ENCODE measurements around the gene GPR17.

GPR17 gene

GRCh38 chr2:127645395-127646291 is at the start of gene GPR17:
Gene GPR17, plus strand, starts transcription at chr2:127646153. Its CDS starts 4,583 bp downstream, at chr2:127650736.
- no peak within 1 kb of the TSS for H3K9ac ChIP-seq (ENCODE audit: low read length)
- no peaks in the 10 kb centered on the region for H3K9me3 ChIP-seq (ENCODE audit: control insufficient read depth, low read depth, low read length)
- H3K27me3 ChIP-seq (ENCODE audit: control insufficient read depth, insufficient read depth, low read length) = no peaks in the 10 kb centered on the region
- H3K36me3 ChIP-seq (ENCODE audit: control insufficient read depth, low read depth, low read length) = no peaks in the 10 kb centered on the region
- no peaks in the 10 kb centered on the region for H3K4me1 ChIP-seq (ENCODE audit: control insufficient read depth, low read depth, low read length)
- H3K4me3 ChIP-seq (ENCODE audit: low read length) = no peak within 1 kb of the TSS
- H3K27ac ChIP-seq (ENCODE audit: low read length) = no peak within 1 kb of the TSS

GRCh38 chr2:127596311-127597045 is 49.5 kb upstream of the GPR17 start:
- H3K27ac ChIP-seq (ENCODE audit: low read length) = no peak overlapping the region
- H3K9ac ChIP-seq (ENCODE audit: low read length) = no peak overlapping the region
- H3K9me3 ChIP-seq (ENCODE audit: control insufficient read depth, low read depth, low read length) = no peaks in the 10 kb centered on the region
- H3K4me3 ChIP-seq (ENCODE audit: low read length) = no peak overlapping the region
- H3K4me1 ChIP-seq (ENCODE audit: control insufficient read depth, low read depth, low read length) = no peaks in the 10 kb centered on the region
- no peaks in the 10 kb centered on the region for H3K27me3 ChIP-seq (ENCODE audit: control insufficient read depth, insufficient read depth, low read length)
- H3K36me3 ChIP-seq (ENCODE audit: control insufficient read depth, low read depth, low read length) = no peaks in the 10 kb centered on the region

GRCh38 chr2:127597046-127597983 is 48.6 kb upstream of the GPR17 start:
- H3K4me3 ChIP-seq (ENCODE audit: low read length) = no peak overlapping the region
- H3K9ac ChIP-seq (ENCODE audit: low read length) = no peak overlapping the region
- no peaks in the 10 kb centered on the region for H3K27me3 ChIP-seq (ENCODE audit: control insufficient read depth, insufficient read depth, low read length)
- H3K27ac ChIP-seq (ENCODE audit: low read length) = no peak overlapping the region
- H3K36me3 ChIP-seq (ENCODE audit: control insufficient read depth, low read depth, low read length) = no peaks in the 10 kb centered on the region
- H3K9me3 ChIP-seq (ENCODE audit: control insufficient read depth, low read depth, low read length) = no peaks in the 10 kb centered on the region
- no peaks in the 10 kb centered on the region for H3K4me1 ChIP-seq (ENCODE audit: control insufficient read depth, low read depth, low read length)

- Histone ChIP-seq H3K27ac (ENCODE audit: low read length) (no peak overlapping the region), H3K9ac (ENCODE audit: low read length) (no peak overlapping the region), H3K9me3 (ENCODE audit: control insufficient read depth, low read depth, low read length) (no peaks in the 10 kb centered on the region), H3K27me3 (ENCODE audit: control insufficient read depth, insufficient read depth, low read length) (no peaks in the 10 kb centered on the region), H3K4me3 (ENCODE audit: low read length) (no peak overlapping the region), H3K4me1 (ENCODE audit: control insufficient read depth, low read depth, low read length) (no peaks in the 10 kb centered on the region), H3K36me3 (ENCODE audit: control insufficient read depth, low read depth, low read length) (no peaks in the 10 kb centered on the region)
Observed at GRCh38 chr2:127597984-127598380, 48.0 kb upstream of the GPR17 start.

DNA sequence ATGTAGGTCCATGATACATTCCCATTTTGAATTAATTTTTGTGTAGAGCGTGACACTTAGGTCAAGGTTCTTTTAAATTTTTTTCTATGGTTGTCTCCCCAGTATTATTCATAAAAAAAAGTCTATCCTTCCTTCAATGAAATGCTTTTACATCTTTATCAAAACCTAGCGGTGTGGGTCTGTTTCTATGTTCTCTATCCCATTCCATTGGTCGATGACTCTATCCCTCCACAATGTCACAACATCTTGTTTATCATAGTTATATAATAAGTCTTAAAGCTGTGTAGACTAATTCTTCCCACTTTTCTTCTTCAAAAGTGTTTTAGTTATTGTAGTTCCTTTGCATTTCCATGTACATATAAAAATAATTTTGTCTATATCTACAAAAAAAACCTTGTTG is 47.2 kb upstream of the GPR17 start:
- H3K4me3 ChIP-seq (ENCODE audit: low read length) = no peak overlapping the region
- no peak overlapping the region for H3K9ac ChIP-seq (ENCODE audit: low read length)
- no peak overlapping the region for H3K27ac ChIP-seq (ENCODE audit: low read length)
- no peaks in the 10 kb centered on the region for H3K9me3 ChIP-seq (ENCODE audit: control insufficient read depth, low read depth, low read length)
- H3K4me1 ChIP-seq (ENCODE audit: control insufficient read depth, low read depth, low read length) = no peaks in the 10 kb centered on the region
- no peaks in the 10 kb centered on the region for H3K36me3 ChIP-seq (ENCODE audit: control insufficient read depth, low read depth, low read length)
- no peaks in the 10 kb centered on the region for H3K27me3 ChIP-seq (ENCODE audit: control insufficient read depth, insufficient read depth, low read length)

DNA sequence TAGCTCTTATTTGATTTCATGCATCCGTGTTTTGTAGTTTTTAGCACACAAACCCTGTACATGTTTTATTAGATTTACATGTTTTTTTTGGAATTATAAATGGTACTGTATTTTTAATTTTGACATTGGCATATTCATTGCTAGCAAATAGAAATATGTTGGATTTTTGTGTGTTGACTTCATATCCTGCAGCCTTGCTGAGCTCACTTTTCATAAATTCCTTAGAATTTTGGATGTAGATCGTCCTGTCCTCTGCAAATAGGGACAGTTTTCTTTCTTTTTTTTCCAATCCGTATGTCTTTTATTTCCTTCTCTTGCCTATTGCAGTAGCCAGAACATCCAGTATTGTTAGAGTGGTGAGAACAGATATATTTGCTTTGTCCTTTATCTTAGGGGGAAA is 46.7 kb upstream of the GPR17 start:
- Histone ChIP-seq H3K9me3 (ENCODE audit: control insufficient read depth, low read depth, low read length) (no peaks in the 10 kb centered on the region), H3K36me3 (ENCODE audit: control insufficient read depth, low read depth, low read length) (no peaks in the 10 kb centered on the region), H3K4me1 (ENCODE audit: control insufficient read depth, low read depth, low read length) (no peaks in the 10 kb centered on the region), H3K27me3 (ENCODE audit: control insufficient read depth, insufficient read depth, low read length) (no peaks in the 10 kb centered on the region), H3K27ac (ENCODE audit: low read length) (no peak overlapping the region), H3K9ac (ENCODE audit: low read length) (no peak overlapping the region), H3K4me3 (ENCODE audit: low read length) (no peak overlapping the region)

GRCh38 chr2:127604986-127605385 is 41.0 kb upstream of the GPR17 start:
- H3K9me3 ChIP-seq (ENCODE audit: control insufficient read depth, low read depth, low read length) = no peaks in the 10 kb centered on the region
- no peak overlapping the region for H3K4me3 ChIP-seq (ENCODE audit: low read length)
- no peak overlapping the region for H3K9ac ChIP-seq (ENCODE audit: low read length)
- H3K36me3 ChIP-seq (ENCODE audit: control insufficient read depth, low read depth, low read length) = no peaks in the 10 kb centered on the region
- no peaks in the 10 kb centered on the region for H3K4me1 ChIP-seq (ENCODE audit: control insufficient read depth, low read depth, low read length)
- no peaks in the 10 kb centered on the region for H3K27me3 ChIP-seq (ENCODE audit: control insufficient read depth, insufficient read depth, low read length)
- no peak overlapping the region for H3K27ac ChIP-seq (ENCODE audit: low read length)

- Histone ChIP-seq H3K4me1 (ENCODE audit: control insufficient read depth, low read depth, low read length) (no peaks in the 10 kb centered on the region), H3K36me3 (ENCODE audit: control insufficient read depth, low read depth, low read length) (no peaks in the 10 kb centered on the region), H3K27me3 (ENCODE audit: control insufficient read depth, insufficient read depth, low read length) (no peaks in the 10 kb centered on the region), H3K4me3 (ENCODE audit: low read length) (no peak overlapping the region), H3K27ac (ENCODE audit: low read length) (no peak overlapping the region), H3K9me3 (ENCODE audit: control insufficient read depth, low read depth, low read length) (no peaks in the 10 kb centered on the region), H3K9ac (ENCODE audit: low read length) (no peak overlapping the region)
Observed at GRCh38 chr2:127605691-127606263, 40.2 kb upstream of the GPR17 start.

- Histone ChIP-seq H3K4me3 (ENCODE audit: low read length) (no peak overlapping the region), H3K27me3 (ENCODE audit: control insufficient read depth, insufficient read depth, low read length) (no peaks in the 10 kb centered on the region), H3K36me3 (ENCODE audit: control insufficient read depth, low read depth, low read length) (no peaks in the 10 kb centered on the region), H3K27ac (ENCODE audit: low read length) (no peak overlapping the region), H3K4me1 (ENCODE audit: control insufficient read depth, low read depth, low read length) (no peaks in the 10 kb centered on the region), H3K9me3 (ENCODE audit: control insufficient read depth, low read depth, low read length) (no peaks in the 10 kb centered on the region), H3K9ac (ENCODE audit: low read length) (no peak overlapping the region)
Observed at GRCh38 chr2:127606625-127607398, 39.1 kb upstream of the GPR17 start.

DNA sequence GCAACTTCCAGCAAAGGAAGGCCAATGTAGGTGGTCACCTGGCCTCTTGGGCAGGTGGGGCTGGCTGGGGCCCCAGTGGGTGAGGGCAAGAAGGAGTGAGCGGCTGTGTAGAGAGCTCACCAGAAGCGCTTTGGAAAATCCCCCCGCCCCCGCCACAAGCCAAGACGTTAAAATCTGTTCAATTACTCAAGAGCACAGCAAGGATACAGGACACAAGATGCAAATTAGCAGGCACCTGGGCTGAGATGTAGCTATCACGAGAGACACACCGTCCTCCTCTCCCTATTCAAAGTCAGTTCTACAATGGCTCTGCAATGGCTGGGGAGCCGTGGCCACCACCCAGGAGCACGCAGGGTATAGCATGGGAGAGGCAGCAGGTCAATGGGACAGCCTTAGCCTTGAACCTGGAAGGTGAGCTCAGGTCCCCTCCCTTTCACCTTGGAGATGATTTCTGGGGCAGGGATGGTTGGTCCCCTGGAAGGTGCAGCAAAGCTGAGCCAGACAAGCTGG is 38.5 kb upstream of the GPR17 start:
- Histone ChIP-seq H3K27ac (ENCODE audit: low read length) (no peak overlapping the region), H3K4me1 (ENCODE audit: control insufficient read depth, low read depth, low read length) (no peaks in the 10 kb centered on the region), H3K36me3 (ENCODE audit: control insufficient read depth, low read depth, low read length) (no peaks in the 10 kb centered on the region)

More for the DNA sequence above, 38.5 kb upstream of the GPR17 start:
- Histone ChIP-seq H3K4me3 (ENCODE audit: low read length) (no peak overlapping the region), H3K9ac (ENCODE audit: low read length) (no peak overlapping the region), H3K27me3 (ENCODE audit: control insufficient read depth, insufficient read depth, low read length) (no peaks in the 10 kb centered on the region), H3K9me3 (ENCODE audit: control insufficient read depth, low read depth, low read length) (no peaks in the 10 kb centered on the region)
